IPS-15b (cell line): ENCODE measurements around the gene CACNA1G.

Experiments used
- H3K27me3 ChIP-seq: one replicate; pipeline ENCODE4 v1.6.1; 2013; ENCODE audit warnings: low read length; ENCODE audit not compliant: control insufficient read depth, insufficient read depth
- H3K36me3 ChIP-seq: one replicate; pipeline ENCODE4 v1.6.1; 2013; ENCODE audit warnings: low read length; ENCODE audit not compliant: control insufficient read depth, insufficient read depth
- H3K4me1 ChIP-seq: one replicate; pipeline ENCODE4 v1.6.1; 2013; ENCODE audit warnings: mild to moderate bottlenecking, low read length; ENCODE audit not compliant: control insufficient read depth, insufficient read depth
- H3K4me3 ChIP-seq: one replicate; pipeline ENCODE4 v1.5.1; 2013; ENCODE audit warnings: low read depth, low read length
- H3K9ac ChIP-seq: one replicate; pipeline ENCODE4 v1.6.1; 2013; ENCODE audit warnings: low read depth, mild to moderate bottlenecking, low read length
- H3K9me3 ChIP-seq: one replicate; pipeline ENCODE4 v1.6.1; 2013; ENCODE audit warnings: mild to moderate bottlenecking, low read length; ENCODE audit not compliant: control insufficient read depth, insufficient read depth

CACNA1G gene

GRCh38 chr17:50542795-50543774 lies 17.4 kb upstream of the CACNA1G start:
- peaks cover 13% of the 10 kb centered on the region for H3K4me1 ChIP-seq
- H3K4me3 ChIP-seq, result peak overlapping the region; percentile 84
- no peak overlapping the region for H3K9ac ChIP-seq

GRCh38 chr17:50544516-50544915 lies 16.0 kb upstream of the CACNA1G start:
- Histone ChIP-seq H3K4me3 (no peak overlapping the region), H3K4me1 (peaks cover 10% of the 10 kb centered on the region), H3K9me3 (no peaks in the 10 kb centered on the region), H3K36me3 (no peaks in the 10 kb centered on the region), H3K9ac (no peak overlapping the region), H3K27me3 (peaks cover 13% of the 10 kb centered on the region)

More at GRCh38 chr17:50542795-50543774, 17.4 kb upstream of the CACNA1G start:
- Histone ChIP-seq H3K9me3 (no peaks in the 10 kb centered on the region), H3K36me3 (no peaks in the 10 kb centered on the region), H3K27me3 (peaks cover 13% of the 10 kb centered on the region)

- H3K9me3 ChIP-seq, result no peaks in the 10 kb centered on the region
- H3K4me1 ChIP-seq, result peaks cover 7% of the 10 kb centered on the region
- peaks cover 13% of the 10 kb centered on the region for H3K27me3 ChIP-seq
- no peaks in the 10 kb centered on the region for H3K36me3 ChIP-seq
- no peak overlapping the region for H3K9ac ChIP-seq
- H3K4me3 ChIP-seq, result no peak overlapping the region
These were observed 15.2 kb upstream of the CACNA1G start for GRCh38 chr17:50545311-50545710.

GRCh38 chr17:50546701-50547034 lies 13.8 kb upstream of the CACNA1G start:
- no peak overlapping the region for H3K9ac ChIP-seq
- no peaks in the 10 kb centered on the region for H3K36me3 ChIP-seq
- no peak overlapping the region for H3K4me3 ChIP-seq
- no peaks in the 10 kb centered on the region for H3K9me3 ChIP-seq
- peaks cover 5% of the 10 kb centered on the region for H3K27me3 ChIP-seq
- H3K4me1 ChIP-seq, result peaks cover 9% of the 10 kb centered on the region

GRCh38 chr17:50547035-50547735 lies 13.3 kb upstream of the CACNA1G start, which contains the start of gene SPATA20:
SPATA20 (plus strand) TSS chr17:50547174; CDS start chr17:50547209, 35 bp downstream.
- no peaks in the 10 kb centered on the region for H3K9me3 ChIP-seq

GRCh38 chr17:50547736-50548083 lies 12.8 kb upstream of the CACNA1G start:
- H3K9ac ChIP-seq, result no peak overlapping the region
- H3K36me3 ChIP-seq, result no peaks in the 10 kb centered on the region
- H3K4me1 ChIP-seq, result peaks cover 7% of the 10 kb centered on the region
- H3K4me3 ChIP-seq, result peak overlapping the region; percentile 52
- H3K27me3 ChIP-seq, result peaks cover 3% of the 10 kb centered on the region
- no peaks in the 10 kb centered on the region for H3K9me3 ChIP-seq

More at GRCh38 chr17:50547035-50547735, 13.3 kb upstream of the CACNA1G start, which contains the start of gene SPATA20:
- Histone ChIP-seq H3K4me3 (peak within 1 kb of the TSS; percentile 52), H3K9ac (no peak within 1 kb of the TSS), H3K27me3 (peaks cover 5% of the 10 kb centered on the region), H3K36me3 (no peaks in the 10 kb centered on the region), H3K4me1 (peaks cover 9% of the 10 kb centered on the region)

- no peak overlapping the region for H3K4me3 ChIP-seq
- H3K9me3 ChIP-seq, result no peaks in the 10 kb centered on the region
- no peaks in the 10 kb centered on the region for H3K27me3 ChIP-seq
- peaks cover 5% of the 10 kb centered on the region for H3K4me1 ChIP-seq
- no peak overlapping the region for H3K9ac ChIP-seq
- H3K36me3 ChIP-seq, result no peaks in the 10 kb centered on the region
These were observed 11.7 kb upstream of the CACNA1G start for GRCh38 chr17:50548831-50549230.

GRCh38 chr17:50549256-50549941 lies 11.1 kb upstream of the CACNA1G start:
- Histone ChIP-seq H3K9ac (no peak overlapping the region), H3K4me3 (no peak overlapping the region), H3K4me1 (peaks cover 5% of the 10 kb centered on the region)

GRCh38 chr17:50549969-50550368 lies 10.5 kb upstream of the CACNA1G start:
- Histone ChIP-seq H3K36me3 (no peaks in the 10 kb centered on the region), H3K4me3 (no peak overlapping the region), H3K9ac (no peak overlapping the region), H3K9me3 (no peaks in the 10 kb centered on the region), H3K4me1 (peaks cover 5% of the 10 kb centered on the region), H3K27me3 (no peaks in the 10 kb centered on the region)

More at GRCh38 chr17:50549256-50549941, 11.1 kb upstream of the CACNA1G start:
- Histone ChIP-seq H3K9me3 (no peaks in the 10 kb centered on the region), H3K36me3 (no peaks in the 10 kb centered on the region), H3K27me3 (no peaks in the 10 kb centered on the region)

- H3K4me1 ChIP-seq, result peaks cover 5% of the 10 kb centered on the region
These were observed 9.7 kb upstream of the CACNA1G start for GRCh38 chr17:50550661-50551432.

GRCh38 chr17:50551433-50551815 lies 9.1 kb upstream of the CACNA1G start:
- Histone ChIP-seq H3K9ac (no peak overlapping the region), H3K4me3 (no peak overlapping the region), H3K9me3 (no peaks in the 10 kb centered on the region), H3K36me3 (no peaks in the 10 kb centered on the region), H3K4me1 (peaks cover 5% of the 10 kb centered on the region), H3K27me3 (peaks cover 4% of the 10 kb centered on the region)

More at GRCh38 chr17:50550661-50551432, 9.7 kb upstream of the CACNA1G start:
- no peaks in the 10 kb centered on the region for H3K27me3 ChIP-seq
- H3K36me3 ChIP-seq, result no peaks in the 10 kb centered on the region
- H3K9me3 ChIP-seq, result no peaks in the 10 kb centered on the region
- H3K9ac ChIP-seq, result no peak overlapping the region
- H3K4me3 ChIP-seq, result no peak overlapping the region
